GM19455 (cell line): ENCODE measurements around the gene B9D1.

Experiments
- ATAC-seq: cut with Tn5 transposase; IDR thresholded peaks from one replicate; pipeline ENCODE4 v1.9.1; 2021; ENCODE audit not compliant: unreplicated experiment

The B9D1 gene

GRCh38 chr17:19341211-19341631 lies 21.3 kb downstream of the B9D1 start:
- no peak for ATAC-seq

- no peak for ATAC-seq
These were observed 23.1 kb downstream of the B9D1 start for GRCh38 chr17:19339341-19339815.

GRCh38 chr17:19338031-19338990 lies 24.2 kb downstream of the B9D1 start:
- no peak for ATAC-seq

- ATAC-seq = no peak
These were observed 24.9 kb downstream of the B9D1 start for GRCh38 chr17:19337712-19338023.

- ATAC-seq = no peak
These were observed 25.4 kb downstream of the B9D1 start for GRCh38 chr17:19336938-19337711.

- no peak for ATAC-seq
These were observed 26.4 kb downstream of the B9D1 start for GRCh38 chr17:19335951-19336631.

GRCh38 chr17:19334331-19334730 lies 28.2 kb downstream of the B9D1 start:
- no peak for ATAC-seq

GRCh38 chr17:19333736-19334290 lies 28.7 kb downstream of the B9D1 start:
- ATAC-seq = no peak

- ATAC-seq = no peak
These were observed 29.4 kb downstream of the B9D1 start for GRCh38 chr17:19333132-19333440.

GRCh38 chr17:19332371-19333131 lies 30.0 kb downstream of the B9D1 start:
- no peak for ATAC-seq

- ATAC-seq = no peak
These were observed 30.8 kb downstream of the B9D1 start for GRCh38 chr17:19331543-19332245.

GRCh38 chr17:19331134-19331533 lies 31.4 kb downstream of the B9D1 start:
- no peak for ATAC-seq

- no peak for ATAC-seq
These were observed 32.3 kb downstream of the B9D1 start for GRCh38 chr17:19330271-19330670.

GRCh38 chr17:19329839-19330238 lies 32.7 kb downstream of the B9D1 start:
- ATAC-seq = no peak

GRCh38 chr17:19329136-19329535 lies 33.4 kb downstream of the B9D1 start:
- no peak for ATAC-seq

- ATAC-seq = no peak
These were observed 34.0 kb downstream of the B9D1 start for GRCh38 chr17:19328441-19329061.

GRCh38 chr17:19327031-19327783 lies 35.3 kb downstream of the B9D1 start:
- ATAC-seq = no peak

- ATAC-seq = no peak
These were observed 37.0 kb downstream of the B9D1 start for GRCh38 chr17:19325542-19325941.

GRCh38 chr17:19322861-19323260 lies 39.7 kb downstream of the B9D1 start:
- ATAC-seq = no peak
